Mesodermal cell (in vitro differentiated cells): Measurements from ENCODE around the gene HADHB.
"Not testable (repeated sequence)": the region's sequence is repeated elsewhere in the genome, so short reads cannot be mapped to it uniquely, and the experiment has no call there.

Experiments used
- H3K27ac ChIP-seq: 2 replicates; pipeline ENCODE4 v1.7.0; 2013; ENCODE audit warnings: mild to moderate bottlenecking, low read depth, low read length, moderate library complexity; ENCODE audit not compliant: severe bottlenecking
- H3K36me3 ChIP-seq: 2 replicates; pipeline ENCODE4 v1.7.1; 2013; ENCODE audit warnings: mild to moderate bottlenecking, low read length, moderate library complexity; ENCODE audit not compliant: control insufficient read depth, insufficient read depth
- H3K4me1 ChIP-seq: one replicate; pipeline ENCODE4 v1.7.1; 2013; ENCODE audit warnings: mild to moderate bottlenecking, low read length; ENCODE audit not compliant: insufficient read depth, control insufficient read depth, poor library complexity, severe bottlenecking
- H3K4me3 ChIP-seq: 2 replicates; pipeline ENCODE4 v1.7.0; 2013; ENCODE audit warnings: low read length, control low read depth, mild to moderate bottlenecking; ENCODE audit not compliant: insufficient read depth, poor library complexity, severe bottlenecking; ENCODE audit errors: extremely low read depth
- H3K9me3 ChIP-seq: 2 replicates; pipeline ENCODE4 v1.7.1; 2013; ENCODE audit warnings: mild to moderate bottlenecking, low read length, moderate library complexity; ENCODE audit not compliant: control insufficient read depth
- WGBS, 2 experiments: methylation state at CpG; one replicate each; pipeline ENCODE4 v1.1.5; 2013; ENCODE audit warnings: missing lambda C conversion rate in 2 of 2; ENCODE audit not compliant: insufficient coverage in 2 of 2; 5-methylcytosine and 5-hydroxymethylcytosine counted together

Gene HADHB

GRCh38 chr2:26298286-26298637 is 53.5 kb downstream of the HADHB start:
- no peaks in the 10 kb centered on the region for H3K9me3 ChIP-seq
- no peaks in the 10 kb centered on the region for H3K36me3 ChIP-seq
- WGBS, 2 experiments: 22 to 39% methylated on average over 16 to 17 of the region's 17 CpGs
- no peak overlapping the region for H3K4me3 ChIP-seq
- H3K4me1 ChIP-seq: peaks cover 15% of the 10 kb centered on the region
- H3K27ac ChIP-seq: no peak overlapping the region

GRCh38 chr2:26298638-26299393 is 54.1 kb downstream of the HADHB start:
- no peaks in the 10 kb centered on the region for H3K9me3 ChIP-seq
- WGBS, 2 experiments: 17% methylated on average over 29 to 30 of the region's 30 CpGs
- H3K4me3 ChIP-seq: peak overlapping the region; percentile 24
- no peaks in the 10 kb centered on the region for H3K36me3 ChIP-seq
- H3K4me1 ChIP-seq: peaks cover 15% of the 10 kb centered on the region
- peak overlapping the region; percentile 64 for H3K27ac ChIP-seq

- WGBS, 2 experiments: 6 to 11% methylated on average over 7 to 8 of the region's 9 CpGs
- peaks cover 15% of the 10 kb centered on the region for H3K4me1 ChIP-seq
Observed at GRCh38 chr2:26299471-26300101, 54.8 kb downstream of the HADHB start.

GRCh38 chr2:26300234-26300925 is 55.6 kb downstream of the HADHB start:
- no peaks in the 10 kb centered on the region for H3K9me3 ChIP-seq
- H3K4me1 ChIP-seq: peaks cover 15% of the 10 kb centered on the region
- no peak overlapping the region for H3K27ac ChIP-seq
- H3K36me3 ChIP-seq: no peaks in the 10 kb centered on the region
- 64 to 69% methylated on average over 18 of the region's 22 CpGs for WGBS, 2 experiments
- H3K4me3 ChIP-seq: peak overlapping the region; percentile 24

More at GRCh38 chr2:26299471-26300101, 54.8 kb downstream of the HADHB start:
- no peaks in the 10 kb centered on the region for H3K36me3 ChIP-seq
- H3K4me3 ChIP-seq: peak overlapping the region; percentile 24
- H3K9me3 ChIP-seq: no peaks in the 10 kb centered on the region
- H3K27ac ChIP-seq: peak overlapping the region; percentile 64

- H3K4me3 ChIP-seq: no peak overlapping the region
- H3K4me1 ChIP-seq: peaks cover 15% of the 10 kb centered on the region
- 96% methylated on average over 5 to 6 of the region's 6 CpGs for WGBS, 2 experiments
- H3K36me3 ChIP-seq: no peaks in the 10 kb centered on the region
- H3K9me3 ChIP-seq: no peaks in the 10 kb centered on the region
- no peak overlapping the region for H3K27ac ChIP-seq
Observed at GRCh38 chr2:26302846-26303245, 58.1 kb downstream of the HADHB start.

GRCh38 chr2:26305094-26305493 is 60.4 kb downstream of the HADHB start:
- WGBS, 2 experiments: 84 to 100% methylated on average over 3 of the region's 7 CpGs
- not testable (repeated sequence) for H3K4me1 ChIP-seq, H3K4me3 ChIP-seq, H3K27ac ChIP-seq, H3K9me3 ChIP-seq, H3K36me3 ChIP-seq

GRCh38 chr2:26305540-26305939 is 60.8 kb downstream of the HADHB start:
- Histone ChIP-seq H3K36me3 (no peaks in the 10 kb centered on the region), H3K4me1 (no peaks in the 10 kb centered on the region), H3K4me3 (no peak overlapping the region), H3K9me3 (no peaks in the 10 kb centered on the region), H3K27ac (no peak overlapping the region)
- 83 to 92% methylated on average over 5 to 6 of the region's 6 CpGs for WGBS, 2 experiments

- no peaks in the 10 kb centered on the region for H3K4me1 ChIP-seq
Observed at GRCh38 chr2:26309921-26310320, 65.2 kb downstream of the HADHB start.

GRCh38 chr2:26312471-26312870 is 67.7 kb downstream of the HADHB start:
- Histone ChIP-seq H3K4me3 (no peak overlapping the region), H3K27ac (no peak overlapping the region), H3K36me3 (no peaks in the 10 kb centered on the region), H3K9me3 (no peaks in the 10 kb centered on the region), H3K4me1 (no peaks in the 10 kb centered on the region)
- WGBS, 2 experiments: 91 to 93% methylated on average over 4 to 8 of the region's 9 CpGs

More at GRCh38 chr2:26309921-26310320, 65.2 kb downstream of the HADHB start:
- H3K9me3 ChIP-seq: no peaks in the 10 kb centered on the region
- H3K4me3 ChIP-seq: no peak overlapping the region
- 72 to 87% methylated on average over 8 of the region's 10 CpGs for WGBS, 2 experiments
- no peak overlapping the region for H3K27ac ChIP-seq
- no peaks in the 10 kb centered on the region for H3K36me3 ChIP-seq

- H3K27ac ChIP-seq: no peak overlapping the region
- H3K36me3 ChIP-seq: no peaks in the 10 kb centered on the region
- no peaks in the 10 kb centered on the region for H3K9me3 ChIP-seq
- no peak overlapping the region for H3K4me3 ChIP-seq
- 88 to 90% methylated on average over 10 to 11 of the region's 12 CpGs for WGBS, 2 experiments
- no peaks in the 10 kb centered on the region for H3K4me1 ChIP-seq
Observed at GRCh38 chr2:26313446-26313845, 68.7 kb downstream of the HADHB start.
